HEK293T (cell line): ENCODE data around the gene ASXL1.

Experiments
- CTCF ChIA-PET: fragments of 350-600 bp; formaldehyde crosslinking; extraction: SDS; loops from one replicate; lab custom pipeline; 2021; ENCODE audit warnings: antibody characterized with exemption, inconsistent platforms; lab: Yijun Ruan, JAX
- POLR2A ChIA-PET: fragments of 350-600 bp; formaldehyde crosslinking; extraction: SDS; loops from one replicate; lab custom pipeline; 2020; ENCODE audit warnings: antibody characterized with exemption, inconsistent platforms; lab: Yijun Ruan, JAX
- DNase-seq: peaks from one replicate; pipeline ENCODE4 v3.0.0; 2012; ENCODE audit warnings: mixed read lengths; ENCODE audit errors: extremely low spot score
- ARNT ChIP-seq: fragments of 450-650 bp; IDR thresholded peaks from 2 replicates; pipeline ENCODE4 v1.6.1; 2017; ENCODE audit warnings: mild to moderate bottlenecking
- BHLHE40 ChIP-seq: fragments of 450-650 bp; IDR thresholded peaks from 2 replicates; pipeline ENCODE4 v1.6.1; 2016; ENCODE audit warnings: mild to moderate bottlenecking, moderate library complexity, borderline replicate concordance
- CTBP1 ChIP-seq: fragments of 450-650 bp; IDR thresholded peaks from 2 replicates; pipeline ENCODE4 v1.6.1; 2016; ENCODE audit warnings: borderline replicate concordance
- ELF4 ChIP-seq: fragments of 450-650 bp; IDR thresholded peaks from 2 replicates; pipeline ENCODE4 v1.6.1; 2017; ENCODE audit warnings: antibody characterized with exemption
- FOXA1 ChIP-seq: fragments of 450-650 bp; IDR thresholded peaks from 2 replicates; pipeline ENCODE4 v1.6.1; 2016; ENCODE audit warnings: mild to moderate bottlenecking
- FOXK2 ChIP-seq: fragments of 450-650 bp; IDR thresholded peaks from 2 replicates; pipeline ENCODE4 v1.6.1; 2016; ENCODE audit warnings: mild to moderate bottlenecking
- FOXM1 ChIP-seq: fragments of 450-650 bp; IDR thresholded peaks from 2 replicates; pipeline ENCODE4 v1.6.1; 2017; ENCODE audit warnings: mild to moderate bottlenecking, borderline replicate concordance
- HDGF ChIP-seq: fragments of 450-650 bp; IDR thresholded peaks from 2 replicates; pipeline ENCODE4 v1.6.1; 2017; ENCODE audit warnings: antibody characterized with exemption, borderline replicate concordance
- L3MBTL2 ChIP-seq: fragments of 450-650 bp; conservative IDR thresholded peaks from 2 replicates; pipeline ENCODE4 v1.6.1; 2016; ENCODE audit warnings: mild to moderate bottlenecking
- LEF1 ChIP-seq: fragments of 450-650 bp; IDR thresholded peaks from 2 replicates; pipeline ENCODE4 v1.6.1; 2017; ENCODE audit warnings: mild to moderate bottlenecking, borderline replicate concordance
- NFRKB ChIP-seq: fragments of 450-650 bp; IDR thresholded peaks from 2 replicates; pipeline ENCODE4 v1.6.1; 2016; ENCODE audit warnings: mild to moderate bottlenecking, moderate library complexity
- SP1 ChIP-seq: fragments of 450-650 bp; IDR thresholded peaks from 2 replicates; pipeline ENCODE4 v1.6.1; 2017
- SUZ12 ChIP-seq: fragments of 450-650 bp; IDR thresholded peaks from 2 replicates; pipeline ENCODE4 v1.6.1; 2016; ENCODE audit warnings: mild to moderate bottlenecking
- TARDBP ChIP-seq: fragments of 450-650 bp; IDR thresholded peaks from 2 replicates; pipeline ENCODE4 v1.6.1; 2016
- ZNF384 ChIP-seq: fragments of 450-650 bp; IDR thresholded peaks from 2 replicates; pipeline ENCODE4 v1.6.1; 2016
- TF ChIP-seq, protein P1 (sequence below): fragments of 450-650 bp; IDR thresholded peaks from 2 replicates; pipeline ENCODE4 v1.6.1; 2016

The ASXL1 gene

DNA sequence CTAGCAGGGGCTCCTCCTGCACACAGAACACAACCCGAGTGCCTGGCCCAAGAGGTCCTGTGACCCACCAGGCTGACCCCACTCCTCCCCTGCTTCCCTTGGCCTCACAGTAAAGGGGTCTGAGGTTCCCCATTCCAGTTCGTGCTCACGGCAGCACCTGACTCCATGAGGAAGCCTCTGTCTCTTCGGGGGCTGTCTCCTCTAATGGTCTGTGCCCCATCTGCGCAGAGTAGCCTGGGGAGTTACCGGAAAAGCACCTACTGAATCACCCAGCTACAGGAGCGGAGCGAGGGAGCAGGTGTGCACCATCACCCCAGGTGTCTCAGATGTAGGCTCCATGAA is 93.2 kb downstream of the ASXL1 start:
- POLR2A ChIA-PET, result no interaction called here
- TF ChIP-seq L3MBTL2 (no peak), SUZ12 (no peak), FOXA1 (no peak), FOXM1 (no peak), FOXK2 (no peak), ZNF384 (no peak), BHLHE40 (no peak), ELF4 (no peak), SP1 (no peak), CTBP1 (no peak), ARNT (no peak), NFRKB (no peak)
- TF ChIP-seq, protein P1, sequence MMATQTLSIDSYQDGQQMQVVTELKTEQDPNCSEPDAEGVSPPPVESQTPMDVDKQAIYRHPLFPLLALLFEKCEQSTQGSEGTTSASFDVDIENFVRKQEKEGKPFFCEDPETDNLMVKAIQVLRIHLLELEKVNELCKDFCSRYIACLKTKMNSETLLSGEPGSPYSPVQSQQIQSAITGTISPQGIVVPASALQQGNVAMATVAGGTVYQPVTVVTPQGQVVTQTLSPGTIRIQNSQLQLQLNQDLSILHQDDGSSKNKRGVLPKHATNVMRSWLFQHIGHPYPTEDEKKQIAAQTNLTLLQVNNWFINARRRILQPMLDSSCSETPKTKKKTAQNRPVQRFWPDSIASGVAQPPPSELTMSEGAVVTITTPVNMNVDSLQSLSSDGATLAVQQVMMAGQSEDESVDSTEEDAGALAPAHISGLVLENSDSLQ, result no peak
- CTCF ChIA-PET, result no interaction called here
- DNase-seq, result no peak

DNA sequence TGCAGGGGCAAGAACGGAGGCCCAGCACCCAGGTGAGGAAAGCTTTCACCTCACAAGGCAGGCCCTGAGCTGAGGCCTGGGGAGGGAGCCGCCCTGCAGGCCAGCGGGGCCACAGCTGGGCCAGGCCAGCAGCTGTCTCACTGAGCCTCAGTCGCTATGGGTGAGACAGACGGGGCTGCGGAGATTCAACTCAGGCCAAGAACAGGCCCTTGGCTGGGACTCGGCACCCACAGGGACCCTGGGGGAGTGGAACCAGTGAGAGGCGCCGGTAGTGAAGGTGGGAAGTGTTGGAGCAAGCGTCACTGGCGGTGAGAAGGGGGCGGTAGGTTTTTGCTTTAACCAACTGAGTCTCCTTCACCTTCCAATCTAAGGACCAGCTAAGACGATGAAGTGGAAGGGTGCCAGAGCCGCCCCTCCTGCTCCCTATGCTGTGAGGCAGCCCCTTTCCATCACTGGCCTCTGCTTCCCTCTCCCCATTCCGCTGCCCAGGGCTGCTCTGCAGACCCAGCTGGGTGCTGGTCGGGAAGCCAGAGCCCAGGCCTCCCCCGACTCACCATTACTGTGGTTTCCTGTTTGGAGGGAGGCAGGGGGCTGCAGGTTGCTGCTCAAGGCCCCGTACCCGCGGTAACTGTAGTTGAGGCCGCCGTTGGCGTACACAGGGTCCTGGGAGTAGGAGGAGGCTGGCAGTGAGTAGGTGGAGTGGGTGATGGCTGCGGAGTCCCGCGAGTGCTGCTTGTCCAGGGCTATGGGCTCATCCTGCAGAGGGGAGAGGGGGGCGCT is 93.7 kb downstream of the ASXL1 start:
- CTCF ChIA-PET, result no interaction called here

DNA sequence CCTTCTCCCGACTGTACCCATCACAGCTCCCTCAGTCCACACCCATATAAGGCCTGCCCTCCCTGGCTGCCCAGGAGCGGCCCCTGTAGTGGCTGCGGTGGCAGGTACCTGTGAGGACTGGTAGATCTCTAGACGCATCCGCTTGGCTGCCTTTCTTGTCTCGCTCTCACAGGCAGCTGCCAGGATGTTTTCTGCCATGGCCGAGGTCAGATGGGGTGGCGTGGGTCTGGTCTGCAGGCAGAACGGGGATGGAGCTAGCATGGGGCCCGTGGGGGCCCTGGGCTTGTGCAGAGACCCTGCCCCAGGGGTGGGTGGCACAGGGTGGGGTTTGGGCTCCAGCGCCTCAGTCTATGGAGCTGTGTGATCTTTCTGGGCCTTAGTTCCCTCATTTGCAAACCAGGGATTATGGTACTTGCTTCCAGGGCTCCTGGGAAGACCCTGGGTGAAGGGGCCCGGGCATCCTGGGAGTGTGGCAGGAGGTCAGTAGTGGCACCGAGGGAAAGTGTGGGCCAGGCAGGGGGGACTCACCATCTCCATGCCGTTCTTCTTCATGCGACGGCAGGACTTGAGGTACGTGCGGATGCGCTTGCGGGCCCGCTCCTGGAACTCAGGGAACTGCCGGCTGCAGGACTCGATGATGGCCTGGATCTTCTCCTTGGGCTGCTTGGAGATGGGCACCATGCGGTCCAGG is 94.8 kb downstream of the ASXL1 start:
- POLR2A ChIA-PET, result no interaction called here

More for the DNA sequence above, 93.7 kb downstream of the ASXL1 start:
- POLR2A ChIA-PET, result no interaction called here
- TF ChIP-seq TARDBP (no peak), FOXM1 (no peak), FOXA1 (no peak), ZNF384 (no peak), L3MBTL2 (no peak), SUZ12 (no peak), HDGF (no peak), ARNT (no peak), CTBP1 (no peak), FOXK2 (no peak), ELF4 (no peak), SP1 (no peak), NFRKB (no peak), BHLHE40 (no peak), LEF1 (no peak)
- TF ChIP-seq, protein P1, result no peak
- no peak for DNase-seq

GRCh38 chr20:32453467-32454163 is 95.5 kb downstream of the ASXL1 start:
- ChIA-PET CTCF (no interaction called here), POLR2A (no interaction called here)
- no peak for TF ChIP-seq FOXM1
- no peak for TF ChIP-seq ELF4
- no peak for TF ChIP-seq SUZ12
- TF ChIP-seq TARDBP, result no peak
- TF ChIP-seq ARNT, result no peak
- TF ChIP-seq NFRKB, result no peak
- TF ChIP-seq FOXA1, result no peak
- TF ChIP-seq L3MBTL2, result no peak
- no peak for TF ChIP-seq FOXK2
- TF ChIP-seq LEF1, result no peak
- DNase-seq, result no peak

More for the DNA sequence above, 94.8 kb downstream of the ASXL1 start:
- CTCF ChIA-PET, result no interaction called here
- no peak for TF ChIP-seq FOXK2
- no peak for TF ChIP-seq ZNF384
- no peak for TF ChIP-seq SP1
- DNase-seq, result no peak

GRCh38 chr20:32454164-32455145 is 96.3 kb downstream of the ASXL1 start:
- TF ChIP-seq NFRKB (no peak), ARNT (no peak), FOXK2 (no peak), BHLHE40 (no peak), FOXM1 (no peak)
- CTCF ChIA-PET, result interaction anchor here (0.6 kb wide), 1 partner anchor 90 kb away, joined by 3 read pairs; no protein-coding TSS in a partner anchor
- no peak for DNase-seq
- POLR2A ChIA-PET, result no interaction called here
